SK-N-SH (cell line): Measurements from ENCODE around the gene PDIA5. TPM values are rescaled to one million over a fixed set of nuclear protein-coding genes. Genes with fewer than 3 reads are reported as not detected.

ENCODE experiments used
- CTCF ChIA-PET: fragments of 300-600, 350-600 bp; formaldehyde crosslinking; extraction: SDS; loops from one replicate; lab custom pipeline; 2021; lab: Yijun Ruan, JAX
- POLR2A ChIA-PET: fragments of 350-600 bp; sonication (Branson Sonifier 250); formaldehyde crosslinking; extraction: SDS; loops from one replicate; lab custom pipeline; 2020; ENCODE audit warnings: antibody characterized with exemption, inconsistent platforms; lab: Yijun Ruan, JAX
- DNase-seq: peaks from one replicate; pipeline ENCODE4 v3.0.0; 2012
- H2AFZ ChIP-seq: fragments of 200-600 bp; sonication (generic); 2 replicates; pipeline ENCODE4 v1.8.1; 2016; ENCODE audit warnings: antibody characterized with exemption, mild to moderate bottlenecking, low read depth
- H3F3A ChIP-seq: fragments of 200-600 bp; sonication (generic); replicated peaks from 2 replicates; pipeline ENCODE3; 2016; ENCODE audit warnings: antibody characterized with exemption, mild to moderate bottlenecking; ENCODE audit not compliant: insufficient read depth
- H3K27ac ChIP-seq, 2 experiments: fragments of 200-500 bp in 1 of 2; fragments of 200-600 bp in 1 of 2; sonication (Bioruptor generic) in 1 of 2; sonication (generic), shearing (Covaris generic) in 1 of 2; 2 replicates each; pipeline versions ENCODE4 v1.5.1 to v1.6.1; 2014 to 2016; ENCODE audit warnings: low read depth in 2 of 2, inconsistent platforms in 1 of 2, low read length in 1 of 2, mild to moderate bottlenecking in 1 of 2, mixed read lengths in 1 of 2
- H3K27me3 ChIP-seq: fragments of 200-600 bp; sonication (generic), shearing (Covaris generic); 2 replicates; pipeline ENCODE4 v1.6.1; 2016; ENCODE audit warnings: mixed run types; ENCODE audit not compliant: insufficient read depth
- H3K36me3 ChIP-seq, 2 experiments: fragments of 200-500 bp in 1 of 2; fragments of 200-600 bp in 1 of 2; sonication (Bioruptor generic) in 1 of 2; sonication (generic) in 1 of 2; replicated peaks in 1 of 2; 2 replicates each; pipeline versions ENCODE3 to v1.5.1; 2014 to 2016; ENCODE audit warnings: low read length in 1 of 2, mild to moderate bottlenecking in 1 of 2; ENCODE audit not compliant: insufficient read depth in 2 of 2, control insufficient read depth in 1 of 2
- H3K4me1 ChIP-seq, 2 experiments: fragments of 200-500 bp in 1 of 2; fragments of 200-600 bp in 1 of 2; sonication (Bioruptor generic) in 1 of 2; sonication (generic), shearing (Covaris generic) in 1 of 2; 2 replicates each; pipeline versions ENCODE4 v1.5.1 to v1.6.1; 2014 to 2016; ENCODE audit warnings: low read depth in 1 of 2, low read length in 1 of 2, mixed run types in 1 of 2; ENCODE audit not compliant: insufficient read depth in 2 of 2, control insufficient read depth in 1 of 2
- H3K4me2 ChIP-seq: fragments of 200-600 bp; sonication (generic), shearing (Covaris generic); 2 replicates; pipeline ENCODE4 v1.6.1; 2017; ENCODE audit warnings: mixed run types
- H3K4me3 ChIP-seq, 2 experiments: fragments of 200-500 bp in 1 of 2; fragments of 200-600 bp in 1 of 2; sonication (Bioruptor generic) in 1 of 2; sonication (generic), shearing (Covaris generic) in 1 of 2; 2 replicates each; pipeline versions ENCODE4 v1.5.1 to v1.8.1; 2014 to 2016; ENCODE audit warnings: low read depth in 2 of 2, inconsistent platforms in 1 of 2, low read length in 1 of 2, mild to moderate bottlenecking in 1 of 2, mixed read lengths in 1 of 2, moderate library complexity in 1 of 2
- H3K79me2 ChIP-seq: fragments of 200-600 bp; sonication (generic); 2 replicates; pipeline ENCODE4 v1.8.1; 2017; ENCODE audit warnings: mild to moderate bottlenecking; ENCODE audit not compliant: insufficient read depth
- H3K9ac ChIP-seq: fragments of 200-600 bp; sonication (generic); 2 replicates; pipeline ENCODE4 v1.6.1; 2017; ENCODE audit warnings: mixed run types
- H3K9me2 ChIP-seq: fragments of 200-600 bp; sonication (generic); 2 replicates; pipeline ENCODE4 v1.6.1; 2017; ENCODE audit warnings: mixed run types
- H3K9me3 ChIP-seq: fragments of 200-600 bp; sonication (generic); 2 replicates; pipeline ENCODE4 v1.6.1; 2017; ENCODE audit warnings: mixed run types, mild to moderate bottlenecking, moderate library complexity
- H4K20me1 ChIP-seq: fragments of 200-600 bp; sonication (generic); 2 replicates; pipeline ENCODE4 v1.6.1; 2017; ENCODE audit warnings: mild to moderate bottlenecking, mixed run types; ENCODE audit not compliant: insufficient read depth
- CHD2 ChIP-seq: fragments of 150-350 bp; IDR thresholded peaks from 2 replicates; pipeline ENCODE4 v1.6.1; 2018; ENCODE audit warnings: low read length; ENCODE audit not compliant: partially characterized antibody
- EP300 ChIP-seq, 2 experiments: IDR thresholded peaks; 2 replicates each; pipeline versions ENCODE4 v1.4.0 to v1.6.1; 2012; ENCODE audit warnings: borderline replicate concordance in 1 of 2, low read depth in 1 of 2, low read length in 1 of 2
- FOSL2 ChIP-seq: IDR thresholded peaks from 2 replicates; pipeline ENCODE4 v1.4.0; 2012; ENCODE audit warnings: low read depth, mild to moderate bottlenecking, moderate library complexity, borderline replicate concordance
- FOXJ3 ChIP-seq: sonication (generic); formaldehyde crosslinking; IDR thresholded peaks from 2 replicates; pipeline ENCODE4 v1.5.1; 2020; ENCODE audit warnings: mild to moderate bottlenecking, missing genetic modification reagents
- GATA2 ChIP-seq: sonication (generic); formaldehyde crosslinking; IDR thresholded peaks from 2 replicates; pipeline ENCODE4 v1.5.0; 2020; ENCODE audit warnings: mild to moderate bottlenecking, missing genetic modification reagents
- MXI1 ChIP-seq: IDR thresholded peaks from 2 replicates; pipeline ENCODE4 v1.6.1; 2012; ENCODE audit warnings: mild to moderate bottlenecking, low read depth, low read length, improper control_type of control experiment
- NRF1 ChIP-seq: IDR thresholded peaks from 2 replicates; pipeline ENCODE4 v1.6.1; 2012; ENCODE audit warnings: low read depth, mild to moderate bottlenecking, low read length
- RAD21 ChIP-seq: IDR thresholded peaks from 2 replicates; pipeline ENCODE4 v1.6.1; 2012; ENCODE audit warnings: mild to moderate bottlenecking, low read length
- RCOR1 ChIP-seq: fragments of 150-350 bp; IDR thresholded peaks from 2 replicates; pipeline ENCODE4 v1.6.1; 2017; ENCODE audit warnings: antibody characterized with exemption, low read length
- SIN3A ChIP-seq: IDR thresholded peaks from 2 replicates; pipeline ENCODE4 v1.6.1; 2012; ENCODE audit warnings: low read depth, mild to moderate bottlenecking, low read length, moderate library complexity, borderline replicate concordance
- TCF12 ChIP-seq: IDR thresholded peaks from 2 replicates; pipeline ENCODE4 v1.4.0; 2012
- WGBS: methylation state at CpG from one replicate; pipeline ENCODE4 v1.1.6; 2017; ENCODE audit warnings: low lambda C conversion rate; 5-methylcytosine and 5-hydroxymethylcytosine counted together
- polyA plus RNA-seq, 3 experiments: library from polyadenylated mRNA; depleted of rRNA; stranded (reverse); fragments of >200 nt; gene quantifications; 2 replicates each; pipeline ENCODE4 v1.2.3, GENCODE V29; 2012
- TF ChIP-seq, protein P1 (sequence below): fragments of 150-350 bp; IDR thresholded peaks from 2 replicates; pipeline ENCODE4 v1.6.1; 2016; ENCODE audit warnings: mild to moderate bottlenecking, low read depth, low read length
- TF ChIP-seq, protein P2 (sequence below): IDR thresholded peaks from 2 replicates; pipeline ENCODE4 v1.4.0; 2012; ENCODE audit warnings: low read depth
- TF ChIP-seq, protein P3 (sequence below): IDR thresholded peaks from 2 replicates; pipeline ENCODE4 v1.6.1; 2012; ENCODE audit warnings: mild to moderate bottlenecking, low read depth, low read length, moderate library complexity
- TF ChIP-seq, protein P4 (sequence below): fragments of 150-350 bp; IDR thresholded peaks from 2 replicates; pipeline ENCODE4 v1.6.1; 2017; ENCODE audit warnings: antibody characterized with exemption, low read length, low read depth, borderline replicate concordance
- TF ChIP-seq, protein P5 (sequence below): IDR thresholded peaks from 2 replicates; pipeline ENCODE4 v1.4.0; 2012; ENCODE audit warnings: low read depth, borderline replicate concordance
- TF ChIP-seq, protein P6 (sequence below): IDR thresholded peaks from 2 replicates; pipeline ENCODE4 v1.4.0; 2012; ENCODE audit warnings: low read depth, borderline replicate concordance

PDIA5 gene
- polyA plus RNA-seq, 1 of the 3 experiments (the other 2 are of a cell fraction) = 28.6 TPM

DNA sequence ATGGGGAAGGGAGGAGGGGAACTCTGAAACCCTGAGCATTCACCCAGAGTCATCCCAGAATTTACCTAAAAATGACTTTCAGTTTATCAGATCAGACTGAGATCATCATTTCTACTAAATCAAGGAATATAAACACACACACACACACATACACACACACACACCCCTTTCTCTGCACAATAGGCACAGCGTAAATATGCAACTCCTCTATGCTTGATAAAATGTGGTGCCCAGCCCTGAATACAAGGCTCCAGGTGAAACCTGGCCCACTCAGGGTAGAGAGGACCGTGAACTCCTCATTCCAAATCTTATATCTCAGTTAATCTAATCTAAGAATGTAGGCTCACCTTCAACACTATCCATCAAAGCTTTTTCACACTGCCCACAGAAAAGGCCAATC lies 103.1 kb downstream of the PDIA5 start:
- H3K79me2 ChIP-seq = no peaks in the 10 kb centered on the region
- ChIA-PET CTCF (no interaction called here), POLR2A (no interaction called here)
- no peak overlapping the region for H3K4me2 ChIP-seq
- H3K4me1 ChIP-seq = no peaks in the 10 kb centered on the region
- peaks cover 9% of the 10 kb centered on the region for H3F3A ChIP-seq
- H3K27ac ChIP-seq = no peak overlapping the region
- TF ChIP-seq, protein P1, sequence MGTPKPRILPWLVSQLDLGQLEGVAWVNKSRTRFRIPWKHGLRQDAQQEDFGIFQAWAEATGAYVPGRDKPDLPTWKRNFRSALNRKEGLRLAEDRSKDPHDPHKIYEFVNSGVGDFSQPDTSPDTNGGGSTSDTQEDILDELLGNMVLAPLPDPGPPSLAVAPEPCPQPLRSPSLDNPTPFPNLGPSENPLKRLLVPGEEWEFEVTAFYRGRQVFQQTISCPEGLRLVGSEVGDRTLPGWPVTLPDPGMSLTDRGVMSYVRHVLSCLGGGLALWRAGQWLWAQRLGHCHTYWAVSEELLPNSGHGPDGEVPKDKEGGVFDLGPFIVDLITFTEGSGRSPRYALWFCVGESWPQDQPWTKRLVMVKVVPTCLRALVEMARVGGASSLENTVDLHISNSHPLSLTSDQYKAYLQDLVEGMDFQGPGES = no peak
- TF ChIP-seq RCOR1 (no peak), GATA2 (CRISPR knock-in tag) (no peak), MXI1 (no peak), CHD2 (no peak), SIN3A (no peak), FOSL2 (no peak), NRF1 (no peak)
- TF ChIP-seq, protein P2, sequence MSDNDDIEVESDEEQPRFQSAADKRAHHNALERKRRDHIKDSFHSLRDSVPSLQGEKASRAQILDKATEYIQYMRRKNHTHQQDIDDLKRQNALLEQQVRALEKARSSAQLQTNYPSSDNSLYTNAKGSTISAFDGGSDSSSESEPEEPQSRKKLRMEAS = no peak
- TF ChIP-seq, protein P3, sequence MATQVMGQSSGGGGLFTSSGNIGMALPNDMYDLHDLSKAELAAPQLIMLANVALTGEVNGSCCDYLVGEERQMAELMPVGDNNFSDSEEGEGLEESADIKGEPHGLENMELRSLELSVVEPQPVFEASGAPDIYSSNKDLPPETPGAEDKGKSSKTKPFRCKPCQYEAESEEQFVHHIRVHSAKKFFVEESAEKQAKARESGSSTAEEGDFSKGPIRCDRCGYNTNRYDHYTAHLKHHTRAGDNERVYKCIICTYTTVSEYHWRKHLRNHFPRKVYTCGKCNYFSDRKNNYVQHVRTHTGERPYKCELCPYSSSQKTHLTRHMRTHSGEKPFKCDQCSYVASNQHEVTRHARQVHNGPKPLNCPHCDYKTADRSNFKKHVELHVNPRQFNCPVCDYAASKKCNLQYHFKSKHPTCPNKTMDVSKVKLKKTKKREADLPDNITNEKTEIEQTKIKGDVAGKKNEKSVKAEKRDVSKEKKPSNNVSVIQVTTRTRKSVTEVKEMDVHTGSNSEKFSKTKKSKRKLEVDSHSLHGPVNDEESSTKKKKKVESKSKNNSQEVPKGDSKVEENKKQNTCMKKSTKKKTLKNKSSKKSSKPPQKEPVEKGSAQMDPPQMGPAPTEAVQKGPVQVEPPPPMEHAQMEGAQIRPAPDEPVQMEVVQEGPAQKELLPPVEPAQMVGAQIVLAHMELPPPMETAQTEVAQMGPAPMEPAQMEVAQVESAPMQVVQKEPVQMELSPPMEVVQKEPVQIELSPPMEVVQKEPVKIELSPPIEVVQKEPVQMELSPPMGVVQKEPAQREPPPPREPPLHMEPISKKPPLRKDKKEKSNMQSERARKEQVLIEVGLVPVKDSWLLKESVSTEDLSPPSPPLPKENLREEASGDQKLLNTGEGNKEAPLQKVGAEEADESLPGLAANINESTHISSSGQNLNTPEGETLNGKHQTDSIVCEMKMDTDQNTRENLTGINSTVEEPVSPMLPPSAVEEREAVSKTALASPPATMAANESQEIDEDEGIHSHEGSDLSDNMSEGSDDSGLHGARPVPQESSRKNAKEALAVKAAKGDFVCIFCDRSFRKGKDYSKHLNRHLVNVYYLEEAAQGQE = no peak
- H3K36me3 ChIP-seq = peaks cover 2 to 38% of the 10 kb centered on the region in 2 experiments
- no peak for DNase-seq
- H2AFZ ChIP-seq = no peak overlapping the region
- no peak overlapping the region for H3K4me3 ChIP-seq
- no peaks in the 10 kb centered on the region for H4K20me1 ChIP-seq
- no peaks in the 10 kb centered on the region for H3K9me2 ChIP-seq
- H3K9ac ChIP-seq = no peak overlapping the region
- H3K27me3 ChIP-seq = no peaks in the 10 kb centered on the region
- WGBS = 50% methylated on average over 2 of the region's 2 CpGs
- no peaks in the 10 kb centered on the region for H3K9me3 ChIP-seq

DNA sequence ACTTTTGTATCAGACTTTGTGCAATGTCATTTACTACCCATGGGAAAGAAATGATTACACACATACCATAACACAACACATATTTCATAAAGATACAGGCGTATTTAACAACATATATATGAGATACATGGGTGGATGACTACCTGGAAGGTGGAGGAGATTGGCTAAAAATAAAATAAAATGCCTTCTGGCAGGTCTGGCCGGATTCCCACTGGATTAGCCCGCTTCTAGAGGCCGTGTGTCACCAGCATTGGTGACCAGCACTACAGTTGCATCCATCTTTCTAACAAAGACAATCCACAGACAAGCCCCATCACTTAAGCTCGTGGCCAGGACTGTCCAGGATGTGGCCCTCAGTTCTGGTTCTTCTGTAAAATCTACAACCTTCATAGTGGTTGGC lies 114.0 kb downstream of the PDIA5 start:
- no peak overlapping the region for H3K4me3 ChIP-seq
- H3K9me3 ChIP-seq = no peaks in the 10 kb centered on the region
- H3K27me3 ChIP-seq = no peaks in the 10 kb centered on the region
- H3K4me2 ChIP-seq = no peak overlapping the region
- no peaks in the 10 kb centered on the region for H3K9me2 ChIP-seq
- ChIA-PET CTCF (no interaction called here), POLR2A (no interaction called here)
- H3K9ac ChIP-seq = no peak overlapping the region
- no peak overlapping the region for H3K27ac ChIP-seq
- 89% methylated on average over 5 of the region's 5 CpGs for WGBS
- no peak for DNase-seq
- no peaks in the 10 kb centered on the region for H4K20me1 ChIP-seq
- no peaks in the 10 kb centered on the region for H3F3A ChIP-seq
- no peaks in the 10 kb centered on the region for H3K79me2 ChIP-seq
- H3K4me1 ChIP-seq = no peaks in the 10 kb centered on the region
- H3K36me3 ChIP-seq = peaks cover 0 to 6% of the 10 kb centered on the region in 2 experiments
- no peak overlapping the region for H2AFZ ChIP-seq
- TF ChIP-seq FOXJ3 (CRISPR knock-in tag) = no peak
- TF ChIP-seq, protein P4, sequence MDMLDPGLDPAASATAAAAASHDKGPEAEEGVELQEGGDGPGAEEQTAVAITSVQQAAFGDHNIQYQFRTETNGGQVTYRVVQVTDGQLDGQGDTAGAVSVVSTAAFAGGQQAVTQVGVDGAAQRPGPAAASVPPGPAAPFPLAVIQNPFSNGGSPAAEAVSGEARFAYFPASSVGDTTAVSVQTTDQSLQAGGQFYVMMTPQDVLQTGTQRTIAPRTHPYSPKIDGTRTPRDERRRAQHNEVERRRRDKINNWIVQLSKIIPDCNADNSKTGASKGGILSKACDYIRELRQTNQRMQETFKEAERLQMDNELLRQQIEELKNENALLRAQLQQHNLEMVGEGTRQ = no peak
- TF ChIP-seq SIN3A = no peak
- TF ChIP-seq, protein P5, sequence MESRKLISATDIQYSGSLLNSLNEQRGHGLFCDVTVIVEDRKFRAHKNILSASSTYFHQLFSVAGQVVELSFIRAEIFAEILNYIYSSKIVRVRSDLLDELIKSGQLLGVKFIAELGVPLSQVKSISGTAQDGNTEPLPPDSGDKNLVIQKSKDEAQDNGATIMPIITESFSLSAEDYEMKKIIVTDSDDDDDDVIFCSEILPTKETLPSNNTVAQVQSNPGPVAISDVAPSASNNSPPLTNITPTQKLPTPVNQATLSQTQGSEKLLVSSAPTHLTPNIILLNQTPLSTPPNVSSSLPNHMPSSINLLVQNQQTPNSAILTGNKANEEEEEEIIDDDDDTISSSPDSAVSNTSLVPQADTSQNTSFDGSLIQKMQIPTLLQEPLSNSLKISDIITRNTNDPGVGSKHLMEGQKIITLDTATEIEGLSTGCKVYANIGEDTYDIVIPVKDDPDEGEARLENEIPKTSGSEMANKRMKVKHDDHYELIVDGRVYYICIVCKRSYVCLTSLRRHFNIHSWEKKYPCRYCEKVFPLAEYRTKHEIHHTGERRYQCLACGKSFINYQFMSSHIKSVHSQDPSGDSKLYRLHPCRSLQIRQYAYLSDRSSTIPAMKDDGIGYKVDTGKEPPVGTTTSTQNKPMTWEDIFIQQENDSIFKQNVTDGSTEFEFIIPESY = no peak
- TF ChIP-seq MXI1 = no peak
- no peak for TF ChIP-seq TCF12
- TF ChIP-seq FOSL2 = no peak
- TF ChIP-seq, protein P6, sequence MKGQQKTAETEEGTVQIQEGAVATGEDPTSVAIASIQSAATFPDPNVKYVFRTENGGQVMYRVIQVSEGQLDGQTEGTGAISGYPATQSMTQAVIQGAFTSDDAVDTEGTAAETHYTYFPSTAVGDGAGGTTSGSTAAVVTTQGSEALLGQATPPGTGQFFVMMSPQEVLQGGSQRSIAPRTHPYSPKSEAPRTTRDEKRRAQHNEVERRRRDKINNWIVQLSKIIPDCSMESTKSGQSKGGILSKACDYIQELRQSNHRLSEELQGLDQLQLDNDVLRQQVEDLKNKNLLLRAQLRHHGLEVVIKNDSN = no peak
- no peak for TF ChIP-seq EP300 (IDR thresholded peaks at IDR 0.05; ENCODE audit: borderline replicate concordance in 1 of 2, low read depth in 1 of 2, low read length in 1 of 2)
- no peak for TF ChIP-seq RAD21
